Breast epithelium (tissue), 4 donors: ENCODE results near the gene SRMS. TPM values are rescaled to one million over a fixed set of nuclear protein-coding genes. Genes with fewer than 3 reads are reported as not detected.

Experiments used
- DNase-seq, 2 donors: peaks; one replicate each; pipeline ENCODE4 v3.0.0-alpha.2; 2019; ENCODE audit warnings: low spot score in 2 of 2
- H3K27ac ChIP-seq, 2 donors: fragments of 200-600 bp; sonication (generic) in 1 of 2; one replicate each; pipeline ENCODE4 v1.5.1; 2016 to 2019; ENCODE audit warnings: mild to moderate bottlenecking in 1 of 2
- H3K27me3 ChIP-seq, 2 donors: fragments of 200-600 bp; sonication (generic) in 1 of 2; one replicate each; pipeline versions ENCODE4 v1.5.1 to v1.6.0; 2017 to 2019; ENCODE audit warnings: control low read depth in 1 of 2, mild to moderate bottlenecking in 1 of 2
- H3K36me3 ChIP-seq: fragments of 200-600 bp; one replicate; pipeline ENCODE4 v1.5.1; 2019
- H3K4me1 ChIP-seq, 2 donors: fragments of 200-600 bp; sonication (generic); one replicate each; pipeline ENCODE4 v1.5.1; 2016 to 2019; ENCODE audit warnings: control low read depth in 1 of 2
- H3K4me3 ChIP-seq, 3 donors: fragments of 200-600 bp; sonication (generic); 1 replicate in 2 of 3; 2 replicates in 1 of 3; pipeline ENCODE4 v1.5.1; 2016 to 2019; ENCODE audit warnings: mild to moderate bottlenecking in 3 of 3, moderate library complexity in 2 of 3
- H3K9me3 ChIP-seq, 2 donors: fragments of 200-600 bp; sonication (generic) in 1 of 2; one replicate each; pipeline ENCODE4 v1.5.1; 2016 to 2019; ENCODE audit warnings: control low read depth in 1 of 2
- POLR2A ChIP-seq: fragments of 450-650 bp; IDR thresholded peaks from one replicate; pipeline ENCODE4 v1.6.1; 2016; ENCODE audit warnings: antibody characterized with exemption, mild to moderate bottlenecking, moderate library complexity
- POLR2AphosphoS5 ChIP-seq, 3 donors: sonication (generic); formaldehyde crosslinking; IDR thresholded peaks; one replicate each; pipeline ENCODE4 v1.6.1; 2017; ENCODE audit warnings: antibody characterized with exemption in 3 of 3
- intact Hi-C: fragments of 100-400 bp; cut with DNase I; formaldehyde crosslinking; loops from one replicate; pipeline ENCODE4 v1.15.1; 2023; ENCODE audit warnings: low total_unique reads
- total RNA-seq, 3 donors: library from RNA; depleted of rRNA; stranded (reverse); fragments of >200 nt; gene quantifications; one replicate each; pipeline ENCODE4 v1.1.0, GENCODE V29; 2016
- TF ChIP-seq, protein P1 (sequence below), 3 donors: fragments of 450-650 bp; IDR thresholded peaks; one replicate each; pipeline ENCODE4 v1.5.1; 2016 to 2017; ENCODE audit warnings: antibody characterized with exemption in 3 of 3, mild to moderate bottlenecking in 3 of 3, moderate library complexity in 3 of 3

Gene SRMS
- total RNA-seq, 3 donors from 2014 or later: 0.59 to 0.66 TPM; not detected in 1

DNA sequence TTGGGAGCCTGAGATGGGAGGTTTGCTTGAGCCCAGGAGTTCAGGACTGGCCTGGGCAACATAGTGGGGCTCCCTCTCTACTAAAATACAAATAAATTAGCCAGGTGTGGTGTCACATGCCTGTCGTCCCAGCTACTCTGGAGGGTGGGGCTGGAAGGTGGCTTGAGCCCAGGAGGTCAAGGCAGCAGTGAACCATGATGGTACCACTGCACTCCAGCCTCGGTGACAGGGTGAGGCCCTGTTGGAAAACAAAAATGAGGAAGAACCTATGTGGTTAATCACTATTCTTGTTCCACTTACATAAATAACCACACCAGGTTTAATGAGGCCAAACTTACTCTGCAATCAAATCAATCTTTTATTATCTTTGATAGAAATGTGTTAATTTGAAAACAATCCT is 21.6 kb downstream of the SRMS start:
- intact Hi-C loops: no loop called here
- Histone ChIP-seq H3K27me3 (peaks cover 0 to 4% of the 10 kb centered on the region in 2 donors), H3K4me1 (peaks cover 0 to 15% of the 10 kb centered on the region in 2 donors), H3K9me3 (peaks cover 0 to 9% of the 10 kb centered on the region in 2 donors), H3K27ac (no peak overlapping the region), H3K36me3 (no peaks in the 10 kb centered on the region), H3K4me3 (no peak overlapping the region)
- no peak for DNase-seq
- TF ChIP-seq POLR2AphosphoS5 (IDR thresholded peaks at IDR 0.05) (no peak), POLR2A (no peak)
- TF ChIP-seq, protein P1, sequence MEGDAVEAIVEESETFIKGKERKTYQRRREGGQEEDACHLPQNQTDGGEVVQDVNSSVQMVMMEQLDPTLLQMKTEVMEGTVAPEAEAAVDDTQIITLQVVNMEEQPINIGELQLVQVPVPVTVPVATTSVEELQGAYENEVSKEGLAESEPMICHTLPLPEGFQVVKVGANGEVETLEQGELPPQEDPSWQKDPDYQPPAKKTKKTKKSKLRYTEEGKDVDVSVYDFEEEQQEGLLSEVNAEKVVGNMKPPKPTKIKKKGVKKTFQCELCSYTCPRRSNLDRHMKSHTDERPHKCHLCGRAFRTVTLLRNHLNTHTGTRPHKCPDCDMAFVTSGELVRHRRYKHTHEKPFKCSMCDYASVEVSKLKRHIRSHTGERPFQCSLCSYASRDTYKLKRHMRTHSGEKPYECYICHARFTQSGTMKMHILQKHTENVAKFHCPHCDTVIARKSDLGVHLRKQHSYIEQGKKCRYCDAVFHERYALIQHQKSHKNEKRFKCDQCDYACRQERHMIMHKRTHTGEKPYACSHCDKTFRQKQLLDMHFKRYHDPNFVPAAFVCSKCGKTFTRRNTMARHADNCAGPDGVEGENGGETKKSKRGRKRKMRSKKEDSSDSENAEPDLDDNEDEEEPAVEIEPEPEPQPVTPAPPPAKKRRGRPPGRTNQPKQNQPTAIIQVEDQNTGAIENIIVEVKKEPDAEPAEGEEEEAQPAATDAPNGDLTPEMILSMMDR (IDR thresholded peaks at IDR 0.05): no peak

DNA sequence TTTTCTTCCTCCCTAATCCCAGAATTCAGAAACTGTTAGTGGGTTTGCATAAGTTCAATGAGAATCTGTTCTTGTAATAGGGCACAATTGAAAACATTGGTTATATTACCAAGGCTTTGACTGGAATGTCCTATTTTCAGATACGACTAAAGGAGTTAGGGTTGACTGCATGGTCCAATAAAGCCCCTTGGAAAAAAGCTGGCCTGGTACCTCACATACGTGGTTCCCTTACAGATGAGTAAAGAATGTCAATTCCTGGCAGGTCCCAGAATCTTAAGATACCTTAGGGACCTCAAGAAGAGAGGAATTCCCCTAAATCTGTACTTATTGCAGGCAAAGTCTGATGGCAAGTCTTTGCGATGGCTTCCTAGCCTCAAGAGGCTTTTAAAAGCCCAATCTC is 22.4 kb downstream of the SRMS start:
- no peaks in the 10 kb centered on the region for H3K27me3 ChIP-seq
- TF ChIP-seq, protein P1 (IDR thresholded peaks at IDR 0.05): no peak
- no peak for TF ChIP-seq POLR2AphosphoS5 (IDR thresholded peaks at IDR 0.05)
- TF ChIP-seq POLR2A: no peak
- DNase-seq: no peak
- peaks cover 0 to 9% of the 10 kb centered on the region in 2 donors for H3K9me3 ChIP-seq
- H3K4me3 ChIP-seq: no peak overlapping the region
- intact Hi-C loops: no loop called here
- H3K27ac ChIP-seq: no peak overlapping the region
- peaks cover 0 to 15% of the 10 kb centered on the region in 2 donors for H3K4me1 ChIP-seq
- no peaks in the 10 kb centered on the region for H3K36me3 ChIP-seq

DNA sequence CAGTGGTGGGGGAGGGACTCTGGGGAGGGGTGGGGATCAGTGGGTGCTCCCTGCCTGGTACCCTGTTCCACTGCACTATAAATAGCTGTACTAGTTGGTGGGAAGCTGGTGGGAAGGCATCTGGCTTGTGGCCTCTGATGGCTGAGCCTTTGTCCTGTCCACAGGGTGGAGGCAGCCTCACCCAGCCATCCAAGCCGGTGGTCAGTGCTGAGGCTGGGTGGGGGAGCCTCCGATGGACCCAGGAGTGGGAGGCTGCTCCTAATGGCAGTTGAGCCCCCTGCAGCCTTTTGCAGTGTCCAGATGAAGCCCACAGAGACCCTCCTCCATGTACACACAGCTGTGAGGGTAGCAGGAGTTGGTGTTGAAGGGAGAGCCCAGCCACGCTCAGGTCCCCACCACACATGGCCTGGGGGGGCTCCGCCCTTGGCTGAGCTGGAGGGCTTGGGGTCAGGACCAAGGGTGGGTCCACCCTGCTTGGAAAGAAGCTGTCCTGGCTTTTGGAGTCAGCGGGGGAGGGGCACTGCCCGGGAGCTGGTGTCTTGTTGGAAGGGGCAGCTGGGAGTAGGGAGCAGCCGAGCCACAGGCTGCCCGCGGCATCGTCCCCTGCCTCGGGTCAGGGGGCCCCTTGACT is 24.5 kb downstream of the SRMS start:
- Histone ChIP-seq H3K27ac (no peak overlapping the region), H3K27me3 (no peaks in the 10 kb centered on the region), H3K9me3 (peaks cover 0 to 9% of the 10 kb centered on the region in 2 donors), H3K4me3 (peak overlapping the region in 1 of 3 donors; percentile 95), H3K36me3 (no peaks in the 10 kb centered on the region), H3K4me1 (peaks cover 0 to 15% of the 10 kb centered on the region in 2 donors)
- no peak for DNase-seq
- intact Hi-C loops: no loop called here
- TF ChIP-seq POLR2A (no peak), POLR2AphosphoS5 (IDR thresholded peaks at IDR 0.05) (no peak)
- TF ChIP-seq, protein P1 (IDR thresholded peaks at IDR 0.05): no peak

DNA sequence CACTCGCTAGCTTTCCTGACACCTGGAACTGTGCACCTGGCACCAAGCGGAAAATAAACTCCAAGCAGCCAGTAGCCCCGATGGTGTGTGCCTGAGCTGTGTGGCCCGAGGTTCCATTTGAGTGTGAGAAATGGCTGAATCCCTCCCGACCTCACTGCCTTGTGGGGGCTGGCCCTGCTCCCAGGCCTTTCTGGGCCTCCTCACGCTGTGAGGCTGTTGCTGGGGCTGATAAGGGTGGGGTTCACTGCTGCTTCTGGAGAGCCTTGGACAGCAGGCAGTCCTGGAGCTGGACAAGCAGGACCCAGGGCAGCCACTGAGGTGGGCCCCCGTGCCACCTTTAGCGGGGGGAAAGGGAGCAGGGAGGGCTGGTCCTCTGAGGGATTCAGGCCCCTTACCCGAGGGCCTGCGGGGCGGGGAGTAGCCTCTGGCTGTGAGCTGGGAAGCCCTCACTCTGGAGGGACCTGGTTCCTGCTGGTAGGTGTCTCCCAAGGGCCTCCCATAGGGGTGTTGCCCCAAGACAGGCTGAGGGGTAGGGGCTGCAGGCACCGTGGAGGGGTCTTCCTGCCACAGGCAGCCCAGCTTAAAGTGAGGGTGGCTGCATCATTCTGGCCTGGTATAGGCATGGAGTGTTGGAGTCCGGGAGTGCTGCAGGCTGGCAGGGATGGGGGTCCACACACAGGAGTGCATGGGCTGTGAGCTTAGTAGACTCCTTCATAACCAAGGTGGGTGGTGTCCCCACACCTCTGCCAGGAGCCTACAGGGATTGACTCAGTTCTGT is 25.3 kb downstream of the SRMS start:
- Histone ChIP-seq H3K9me3 (peaks cover 0 to 9% of the 10 kb centered on the region in 2 donors), H3K36me3 (no peaks in the 10 kb centered on the region), H3K4me3 (peak overlapping the region in 2 of 3 donors; percentile 90 to 95), H3K4me1 (peaks cover 0 to 15% of the 10 kb centered on the region in 2 donors), H3K27ac (peak overlapping the region; percentile 21 to 99), H3K27me3 (no peaks in the 10 kb centered on the region)
- TF ChIP-seq POLR2A (no peak), POLR2AphosphoS5 (IDR thresholded peaks at IDR 0.05) (no peak)
- TF ChIP-seq, protein P1 (IDR thresholded peaks at IDR 0.05): no peak
- intact Hi-C loops: no loop called here
- no peak for DNase-seq

DNA sequence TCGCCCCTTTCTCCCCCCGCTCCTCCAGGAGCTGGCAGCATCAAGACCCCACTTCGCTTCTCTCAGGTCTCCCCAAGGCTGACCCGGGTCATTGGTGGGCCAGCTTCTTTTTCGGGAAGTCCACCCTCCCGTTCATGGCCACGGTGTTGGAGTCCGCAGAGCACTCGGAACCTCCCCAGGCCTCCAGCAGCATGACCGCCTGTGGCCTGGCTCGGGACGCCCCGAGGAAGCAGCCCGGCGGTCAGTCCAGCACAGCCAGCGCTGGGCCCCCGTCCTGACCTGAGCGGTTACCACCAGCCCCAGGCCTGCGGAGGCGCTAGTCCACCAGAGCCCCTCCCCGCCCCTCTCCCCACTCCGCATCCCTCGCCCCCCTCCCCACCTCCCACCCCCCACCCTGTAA is 25.9 kb downstream of the SRMS start:
- DNase-seq: no peak

More for the DNA sequence above, 25.9 kb downstream of the SRMS start:
- peaks cover 0 to 15% of the 10 kb centered on the region in 2 donors for H3K4me1 ChIP-seq
- intact Hi-C loops: no loop called here
- H3K9me3 ChIP-seq: peaks cover 0 to 9% of the 10 kb centered on the region in 2 donors
- no peaks in the 10 kb centered on the region for H3K36me3 ChIP-seq
- no peaks in the 10 kb centered on the region for H3K27me3 ChIP-seq
- H3K4me3 ChIP-seq: peak overlapping the region; percentile 85 to 95 (median 90)
- H3K27ac ChIP-seq: peak overlapping the region; percentile 99
- TF ChIP-seq, protein P1 (IDR thresholded peaks at IDR 0.05): no peak
